H9 (cell line): ENCODE data around the gene TAS2R14. TPM values are rescaled to one million over a fixed set of nuclear protein-coding genes. Genes with fewer than 3 reads are reported as not detected.

Experiments
- DNase-seq: peaks from one replicate; pipeline ENCODE4 v3.0.0-alpha.2; 2017
- H2AFZ ChIP-seq: one replicate; pipeline ENCODE4 v1.6.1; 2013; ENCODE audit warnings: mild to moderate bottlenecking, low read length, control low read depth, moderate library complexity
- H2AK5ac ChIP-seq: 2 replicates; pipeline ENCODE4 v1.6.1; 2013; ENCODE audit warnings: low read length, control low read depth, mixed read lengths; ENCODE audit not compliant: insufficient read length
- H2BK120ac ChIP-seq: one replicate; pipeline ENCODE4 v1.6.1; 2013; ENCODE audit warnings: low read depth, mild to moderate bottlenecking, low read length, control low read depth, inconsistent platforms; ENCODE audit not compliant: poor library complexity, severe bottlenecking
- H2BK12ac ChIP-seq: 2 replicates; pipeline ENCODE4 v1.6.1; 2013; ENCODE audit warnings: low read length, control low read depth, mixed read lengths, low read depth; ENCODE audit not compliant: insufficient read length
- H2BK15ac ChIP-seq: 2 replicates; pipeline ENCODE4 v1.6.1; 2013; ENCODE audit warnings: low read depth, low read length, control low read depth
- H2BK20ac ChIP-seq: one replicate; pipeline ENCODE4 v1.6.1; 2013; ENCODE audit warnings: low read depth, mild to moderate bottlenecking, low read length, control low read depth, inconsistent platforms; ENCODE audit not compliant: poor library complexity, severe bottlenecking
- H2BK5ac ChIP-seq: 2 replicates; pipeline ENCODE4 v1.6.1; 2013; ENCODE audit warnings: low read length, control low read depth, mixed read lengths; ENCODE audit not compliant: insufficient read length
- H3K14ac ChIP-seq: 2 replicates; pipeline ENCODE4 v1.6.1; 2013; ENCODE audit warnings: low read length, control low read depth; ENCODE audit not compliant: insufficient read depth
- H3K18ac ChIP-seq: 2 replicates; pipeline ENCODE4 v1.6.1; 2013; ENCODE audit warnings: low read depth, mild to moderate bottlenecking, mixed read lengths, low read length, control low read depth; ENCODE audit not compliant: insufficient read length
- H3K23ac ChIP-seq: 2 replicates; pipeline ENCODE4 v1.6.1; 2013; ENCODE audit warnings: low read length, control low read depth, mixed read lengths, low read depth; ENCODE audit not compliant: insufficient read length
- H3K23me2 ChIP-seq: 2 replicates; pipeline ENCODE4 v1.6.1; 2013; ENCODE audit warnings: low read depth, mild to moderate bottlenecking, mixed read lengths, low read length, control low read depth; ENCODE audit not compliant: insufficient read length, poor library complexity, severe bottlenecking
- H3K27ac ChIP-seq: 2 replicates; pipeline ENCODE4 v1.5.1; 2013; ENCODE audit warnings: low read length, control low read depth, mixed read lengths, low read depth; ENCODE audit not compliant: insufficient read length
- H3K27me3 ChIP-seq: 2 replicates; pipeline ENCODE4 v1.6.1; 2013; ENCODE audit warnings: low read length, control low read depth, inconsistent platforms; ENCODE audit not compliant: insufficient read depth
- H3K4ac ChIP-seq: 2 replicates; pipeline ENCODE4 v1.6.1; 2013; ENCODE audit warnings: low read depth, mild to moderate bottlenecking, control low read depth, inconsistent platforms, low read length, moderate library complexity
- H3K4me1 ChIP-seq: 2 replicates; pipeline ENCODE4 v1.6.1; 2013; ENCODE audit warnings: low read length, control low read depth, inconsistent platforms; ENCODE audit not compliant: insufficient read depth
- H3K4me2 ChIP-seq: 2 replicates; pipeline ENCODE4 v1.6.1; 2013; ENCODE audit warnings: low read length, control low read depth, mixed read lengths; ENCODE audit not compliant: insufficient read length, insufficient read depth
- H3K56ac ChIP-seq: 2 replicates; pipeline ENCODE4 v1.6.1; 2013; ENCODE audit warnings: low read depth, mild to moderate bottlenecking, mixed read lengths, low read length, control low read depth; ENCODE audit not compliant: insufficient read length
- H3K79me1 ChIP-seq: 2 replicates; pipeline ENCODE4 v1.6.1; 2013; ENCODE audit warnings: low read depth, mild to moderate bottlenecking, moderate library complexity, low read length, control low read depth, inconsistent platforms; ENCODE audit not compliant: insufficient read depth, poor library complexity, severe bottlenecking
- H3K79me2 ChIP-seq: 2 replicates; pipeline ENCODE4 v1.6.1; 2013; ENCODE audit warnings: low read length, control low read depth, inconsistent platforms; ENCODE audit not compliant: insufficient read depth
- H3K9ac ChIP-seq: 2 replicates; pipeline ENCODE4 v1.6.1; 2013; ENCODE audit warnings: low read length, control low read depth, mixed read lengths; ENCODE audit not compliant: insufficient read length; ENCODE audit errors: extremely low read depth
- H3K9me3 ChIP-seq: one replicate; pipeline ENCODE4 v1.6.1; 2013; ENCODE audit warnings: low read depth, low read length, inconsistent platforms; ENCODE audit not compliant: control insufficient read depth
- H3T11ph ChIP-seq: one replicate; pipeline ENCODE4 v1.6.1; 2013; ENCODE audit warnings: mild to moderate bottlenecking, low read length, control low read depth, inconsistent platforms
- H4K20me1 ChIP-seq: one replicate; pipeline ENCODE4 v1.6.1; 2013; ENCODE audit not compliant: control insufficient read depth, insufficient read length, insufficient read depth
- H4K5ac ChIP-seq: 2 replicates; pipeline ENCODE4 v1.6.1; 2013; ENCODE audit warnings: low read depth, mild to moderate bottlenecking, mixed read lengths, low read length, control low read depth; ENCODE audit not compliant: insufficient read length
- H4K8ac ChIP-seq: replicated peaks from 2 replicates; pipeline ENCODE4 v1.6.1; 2013; ENCODE audit warnings: low read length, control low read depth, mixed read lengths, low read depth; ENCODE audit not compliant: insufficient read length
- H4K91ac ChIP-seq: 2 replicates; pipeline ENCODE4 v1.6.1; 2013; ENCODE audit warnings: low read depth, mild to moderate bottlenecking, moderate library complexity, mixed read lengths, low read length, control low read depth; ENCODE audit not compliant: insufficient read length
- H3K27ac Mint-ChIP-seq, 3 experiments: 2 replicates in 2 of 3; 3 replicates in 1 of 3; pipeline ENCODE4 v1.8.0; 2020 to 2021; ENCODE audit warnings: mixed read lengths in 3 of 3, mild to moderate bottlenecking in 1 of 3, moderate library complexity in 1 of 3
- H3K27me3 Mint-ChIP-seq: 2 replicates; pipeline ENCODE4 v1.8.0; 2021; ENCODE audit warnings: low read depth, mild to moderate bottlenecking, moderate library complexity, mixed read lengths
- H3K36me3 Mint-ChIP-seq, 3 experiments: 2 replicates in 2 of 3; 3 replicates in 1 of 3; pipeline ENCODE4 v1.8.0; 2020 to 2021; ENCODE audit warnings: low read depth in 3 of 3, mixed read lengths in 3 of 3; ENCODE audit not compliant: insufficient read depth in 1 of 3
- H3K4me1 Mint-ChIP-seq, 2 experiments: 2 replicates each; pipeline ENCODE4 v1.8.0; 2020; ENCODE audit warnings: mixed read lengths in 2 of 2
- H3K4me3 Mint-ChIP-seq, 2 experiments: 2 replicates in 1 of 2; 3 replicates in 1 of 2; pipeline ENCODE4 v1.8.0; 2020 to 2021; ENCODE audit warnings: mild to moderate bottlenecking in 2 of 2, mixed read lengths in 2 of 2, moderate library complexity in 1 of 2
- H3K9me3 Mint-ChIP-seq, 2 experiments: 2 replicates in 1 of 2; 3 replicates in 1 of 2; pipeline ENCODE4 v1.8.0; 2020; ENCODE audit warnings: mild to moderate bottlenecking in 2 of 2, mixed read lengths in 2 of 2, moderate library complexity in 1 of 2
- total RNA-seq: library from RNA; stranded (reverse); gene quantifications from 2 replicates; pipeline ENCODE4 v1.2.1, GENCODE V29; 2021
- TF ChIP-seq, protein P1 (sequence below): fragments of 200-600 bp; sonication (generic); conservative IDR thresholded peaks from 3 replicates; pipeline ENCODE4 v1.8.0; 2021; ENCODE audit warnings: antibody characterized with exemption, mild to moderate bottlenecking

The TAS2R14 gene
- total RNA-seq, 1 experiment from 2014 or later: 2.1 TPM

DNA sequence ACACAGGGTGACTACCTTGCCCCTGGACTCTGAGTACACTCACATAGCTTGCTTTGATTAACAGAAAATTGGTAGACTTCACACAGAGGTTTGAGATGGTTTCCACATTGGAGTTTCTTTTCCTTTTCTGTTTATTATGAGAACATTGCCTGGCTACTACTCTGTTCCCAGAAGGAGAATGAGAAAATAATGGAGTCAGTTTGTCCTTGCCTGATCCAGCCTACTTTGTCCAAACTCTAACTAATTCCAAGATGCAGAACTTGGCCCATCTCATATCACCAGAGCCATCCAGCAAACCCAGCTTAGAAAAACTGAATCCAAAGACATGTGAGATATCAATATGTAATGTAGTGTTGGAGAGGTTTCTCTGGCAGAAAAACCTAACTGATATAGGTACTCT is 27.3 kb upstream of the TAS2R14 start:
- Histone ChIP-seq H3K23me2 (no peaks in the 10 kb centered on the region), H2AFZ (no peak overlapping the region), H2BK20ac (no peak overlapping the region), H4K20me1 (no peaks in the 10 kb centered on the region), H3K4me1 (no peaks in the 10 kb centered on the region), H3K56ac (no peak overlapping the region), H2BK15ac (no peak overlapping the region), H3K27me3 (no peaks in the 10 kb centered on the region), H3K9ac (no peak overlapping the region), H3K27ac (no peak overlapping the region), H3K23ac (no peak overlapping the region), H3K79me2 (no peaks in the 10 kb centered on the region), H3K18ac (no peak overlapping the region), H4K91ac (no peak overlapping the region), H3K4me2 (no peak overlapping the region), H3K4ac (no peak overlapping the region), H3K14ac (no peak overlapping the region), H2AK5ac (no peak overlapping the region), H3K79me1 (no peaks in the 10 kb centered on the region), H3K9me3 (no peaks in the 10 kb centered on the region), H2BK120ac (no peak overlapping the region), H2BK12ac (no peak overlapping the region), H4K5ac (no peak overlapping the region), H2BK5ac (no peak overlapping the region), H3T11ph (no peak overlapping the region), H4K8ac (no peak overlapping the region)
- H3K4me1 Mint-ChIP-seq: no peaks in the 10 kb centered on the region
- TF ChIP-seq, protein P1, sequence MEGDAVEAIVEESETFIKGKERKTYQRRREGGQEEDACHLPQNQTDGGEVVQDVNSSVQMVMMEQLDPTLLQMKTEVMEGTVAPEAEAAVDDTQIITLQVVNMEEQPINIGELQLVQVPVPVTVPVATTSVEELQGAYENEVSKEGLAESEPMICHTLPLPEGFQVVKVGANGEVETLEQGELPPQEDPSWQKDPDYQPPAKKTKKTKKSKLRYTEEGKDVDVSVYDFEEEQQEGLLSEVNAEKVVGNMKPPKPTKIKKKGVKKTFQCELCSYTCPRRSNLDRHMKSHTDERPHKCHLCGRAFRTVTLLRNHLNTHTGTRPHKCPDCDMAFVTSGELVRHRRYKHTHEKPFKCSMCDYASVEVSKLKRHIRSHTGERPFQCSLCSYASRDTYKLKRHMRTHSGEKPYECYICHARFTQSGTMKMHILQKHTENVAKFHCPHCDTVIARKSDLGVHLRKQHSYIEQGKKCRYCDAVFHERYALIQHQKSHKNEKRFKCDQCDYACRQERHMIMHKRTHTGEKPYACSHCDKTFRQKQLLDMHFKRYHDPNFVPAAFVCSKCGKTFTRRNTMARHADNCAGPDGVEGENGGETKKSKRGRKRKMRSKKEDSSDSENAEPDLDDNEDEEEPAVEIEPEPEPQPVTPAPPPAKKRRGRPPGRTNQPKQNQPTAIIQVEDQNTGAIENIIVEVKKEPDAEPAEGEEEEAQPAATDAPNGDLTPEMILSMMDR: no peak
- H3K27me3 Mint-ChIP-seq: no peaks in the 10 kb centered on the region
- H3K9me3 Mint-ChIP-seq: no peaks in the 10 kb centered on the region
- H3K27ac Mint-ChIP-seq: no peak overlapping the region
- DNase-seq: no peak
- no peak overlapping the region; a peak in 1 of 5 replicates for H3K4me3 Mint-ChIP-seq
- peaks cover 2 to 15% (median 11%) of the 10 kb centered on the region in 3 experiments; a peak in 6 of 7 replicates for H3K36me3 Mint-ChIP-seq
